ENCODE measurements around the gene HOMER1. TPM values are rescaled to one million over a fixed set of nuclear protein-coding genes. Genes with fewer than 3 reads are reported as not detected.
A peak's percentile ranks its signal among the peaks of the same experiment; 100 is the strongest.

The HOMER1 gene
- total RNA-seq, 1 donor from 2014 or later, result 41.6 TPM

- Histone ChIP-seq H3K9me3 (ENCODE audit: low read depth) (no peaks in the 10 kb centered on the region), H3K4me3 (no peak overlapping the region), H3K27me3 (no peaks in the 10 kb centered on the region), H3K36me3 (no peaks in the 10 kb centered on the region), H3K4me1 (no peaks in the 10 kb centered on the region), H3K9ac (no peak overlapping the region), H3K27ac (no peak overlapping the region), H3F3A (ENCODE audit: low read depth) (no peaks in the 10 kb centered on the region), H3K79me2 (ENCODE audit: low read depth) (no peaks in the 10 kb centered on the region), H4K20me1 (ENCODE audit: low read depth) (no peaks in the 10 kb centered on the region), H2AFZ (replicated peaks) (peak overlapping the region; percentile 36), H3K4me2 (no peak overlapping the region)
- H3K4me1 Mint-ChIP-seq, result peaks cover 2% of the 10 kb centered on the region
- H3K27ac Mint-ChIP-seq, result no peak overlapping the region
- H3K9me3 Mint-ChIP-seq, result peaks cover 12% of the 10 kb centered on the region
- H3K27me3 Mint-ChIP-seq (ENCODE audit: insufficient read depth, low read depth), result peaks cover 4% of the 10 kb centered on the region
- H3K36me3 Mint-ChIP-seq, result no peaks in the 10 kb centered on the region
- TF ChIP-seq EZH2phosphoT487 (IDR thresholded peaks at IDR 0.05) (no peak), CTCF (IDR thresholded peaks at IDR 0.05) (peak; percentile 18), EZH2 (IDR thresholded peaks at IDR 0.05) (no peak)
- peak; percentile 7 for DNase-seq (ENCODE audit: low spot score)
- no peak overlapping the region for H3K4me3 Mint-ChIP-seq
Observed at GRCh38 chr5:79333852-79334557, 179.9 kb downstream of the HOMER1 start.

GRCh38 chr5:79330071-79330470 lies 183.9 kb downstream of the HOMER1 start:
- no peaks in the 10 kb centered on the region for H3K36me3 Mint-ChIP-seq
- peaks cover 2% of the 10 kb centered on the region for H3K4me1 Mint-ChIP-seq
- DNase-seq (ENCODE audit: low spot score), result no peak

GRCh38 chr5:79329453-79329852 lies 184.5 kb downstream of the HOMER1 start:
- H3K27ac ChIP-seq, result no peak overlapping the region
- Mint-ChIP-seq H3K36me3 (no peaks in the 10 kb centered on the region), H3K27ac (no peak overlapping the region), H3K27me3 (ENCODE audit: insufficient read depth, low read depth) (peaks cover 2% of the 10 kb centered on the region), H3K9me3 (no peaks in the 10 kb centered on the region), H3K4me3 (no peak overlapping the region), H3K4me1 (peaks cover 2% of the 10 kb centered on the region)
- no peak overlapping the region for H2AFZ ChIP-seq (replicated peaks)
- no peaks in the 10 kb centered on the region for H3K4me1 ChIP-seq
- H3K4me3 ChIP-seq, result no peak overlapping the region
- H3K9me3 ChIP-seq (ENCODE audit: low read depth), result no peaks in the 10 kb centered on the region
- H3K36me3 ChIP-seq, result no peaks in the 10 kb centered on the region
- H3K4me2 ChIP-seq, result no peak overlapping the region
- H3K27me3 ChIP-seq, result no peaks in the 10 kb centered on the region
- TF ChIP-seq CTCF (IDR thresholded peaks at IDR 0.05), result no peak
- no peak for TF ChIP-seq EZH2 (IDR thresholded peaks at IDR 0.05)
- no peak for TF ChIP-seq EZH2phosphoT487 (IDR thresholded peaks at IDR 0.05)
- H3K79me2 ChIP-seq (ENCODE audit: low read depth), result no peaks in the 10 kb centered on the region
- H3K9ac ChIP-seq, result no peak overlapping the region
- H4K20me1 ChIP-seq (ENCODE audit: low read depth), result no peaks in the 10 kb centered on the region
- DNase-seq (ENCODE audit: low spot score), result no peak
- H3F3A ChIP-seq (ENCODE audit: low read depth), result no peaks in the 10 kb centered on the region

More at GRCh38 chr5:79330071-79330470, 183.9 kb downstream of the HOMER1 start:
- peaks cover 4% of the 10 kb centered on the region for H3K9me3 Mint-ChIP-seq
- TF ChIP-seq CTCF (IDR thresholded peaks at IDR 0.05) (no peak), EZH2phosphoT487 (IDR thresholded peaks at IDR 0.05) (no peak), EZH2 (IDR thresholded peaks at IDR 0.05) (no peak)
- Histone ChIP-seq H3K79me2 (ENCODE audit: low read depth) (no peaks in the 10 kb centered on the region), H4K20me1 (ENCODE audit: low read depth) (no peaks in the 10 kb centered on the region), H3K4me2 (no peak overlapping the region), H3K9ac (no peak overlapping the region), H3K9me3 (ENCODE audit: low read depth) (no peaks in the 10 kb centered on the region), H3K4me3 (no peak overlapping the region), H3K4me1 (no peaks in the 10 kb centered on the region), H3K27me3 (no peaks in the 10 kb centered on the region), H3K27ac (no peak overlapping the region), H3F3A (ENCODE audit: low read depth) (no peaks in the 10 kb centered on the region), H3K36me3 (no peaks in the 10 kb centered on the region), H2AFZ (replicated peaks) (no peak overlapping the region)
- H3K4me3 Mint-ChIP-seq, result no peak overlapping the region
- no peak overlapping the region for H3K27ac Mint-ChIP-seq
- H3K27me3 Mint-ChIP-seq (ENCODE audit: insufficient read depth, low read depth), result peaks cover 4% of the 10 kb centered on the region

Small RNA genes lying within 50 kb of the gene (small RNA-seq; reads per million reads assigned to genes)
- not detected for gene RF00019

Other genes starting within 250 kb of the HOMER1 start
- gene TENT2, start 98.3 kb upstream of the HOMER1 start, total RNA-seq (ENCODE audit: low replicate concordance), result 53.2 and 75.0 TPM in 2 replicates
- 1.4 and 3.5 TPM in 2 replicates for gene CMYA5, start 175.7 kb upstream of the HOMER1 start, total RNA-seq (ENCODE audit: low replicate concordance)